GM18499 (cell line): ENCODE results near the gene GPR65.

ENCODE experiments used
- ATAC-seq: cut with Tn5 transposase; IDR thresholded peaks from one replicate; pipeline ENCODE4 v1.9.1; 2021; ENCODE audit warnings: moderate number of reproducible peaks; ENCODE audit not compliant: insufficient read depth, unreplicated experiment

The GPR65 gene

GRCh38 chr14:88032373-88032772 is 27.4 kb downstream of the GPR65 start:
- no peak for ATAC-seq

- ATAC-seq: no peak
Observed at GRCh38 chr14:88034076-88034475, 29.1 kb downstream of the GPR65 start.

GRCh38 chr14:88036422-88036821 is 31.5 kb downstream of the GPR65 start:
- no peak for ATAC-seq

- ATAC-seq: no peak
Observed at GRCh38 chr14:88037325-88037724, 32.4 kb downstream of the GPR65 start.

GRCh38 chr14:88039197-88039596 is 34.3 kb downstream of the GPR65 start:
- ATAC-seq: no peak

- no peak for ATAC-seq
Observed at GRCh38 chr14:88040146-88040545, 35.2 kb downstream of the GPR65 start.

- ATAC-seq: no peak
Observed at GRCh38 chr14:88043529-88044443, 38.9 kb downstream of the GPR65 start.

GRCh38 chr14:88044444-88044758 is 39.5 kb downstream of the GPR65 start:
- no peak for ATAC-seq

GRCh38 chr14:88044776-88045446 is 40.0 kb downstream of the GPR65 start:
- ATAC-seq: no peak

- ATAC-seq: no peak
Observed at GRCh38 chr14:88045705-88046104, 40.8 kb downstream of the GPR65 start.

- ATAC-seq: no peak
Observed at GRCh38 chr14:88048351-88048750, 43.4 kb downstream of the GPR65 start.

- no peak for ATAC-seq
Observed at GRCh38 chr14:88049266-88049665, 44.3 kb downstream of the GPR65 start.

- no peak for ATAC-seq
Observed at GRCh38 chr14:88049936-88050335, 45.0 kb downstream of the GPR65 start.

GRCh38 chr14:88060576-88060975 is 55.6 kb downstream of the GPR65 start:
- ATAC-seq: no peak

- ATAC-seq: no peak
Observed at GRCh38 chr14:88063811-88064210, 58.9 kb downstream of the GPR65 start.
